NCI-H510A (cell line): ENCODE measurements around the gene NPIPB5.
"Not testable (repeated sequence)": the region's sequence is repeated elsewhere in the genome, so short reads cannot be mapped to it uniquely, and the experiment has no call there.

Source experiments
- DNase-seq: peaks from one replicate; lab custom pipeline; 2025; lab: John Stamatoyannopoulos, UW

NPIPB5 gene

DNA sequence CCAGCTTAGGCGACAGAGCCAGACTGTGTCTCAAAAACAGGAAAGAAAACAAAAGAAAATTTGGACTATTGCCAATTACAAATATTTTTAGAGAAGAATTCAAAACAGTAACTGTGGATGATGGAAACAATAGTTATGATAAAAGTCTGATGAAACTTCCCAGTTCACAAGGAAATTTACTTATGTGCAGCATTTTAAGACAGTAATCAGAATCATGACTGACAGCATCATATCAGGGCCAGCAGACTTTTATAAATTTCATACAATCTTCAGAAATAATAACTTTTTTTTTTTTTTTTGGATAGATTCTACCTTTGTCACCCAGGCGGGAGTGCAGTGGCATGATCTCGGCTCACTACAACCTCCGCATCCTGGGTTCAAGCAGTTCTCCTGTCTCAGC, at the start of gene NPIPB5:
Gene NPIPB5 (plus strand): TSS at position 301 of the 400 bp plus-strand sequence. CDS start 2,911 bp downstream, outside the sequence.
- DNase-seq = not testable (repeated sequence)

DNA sequence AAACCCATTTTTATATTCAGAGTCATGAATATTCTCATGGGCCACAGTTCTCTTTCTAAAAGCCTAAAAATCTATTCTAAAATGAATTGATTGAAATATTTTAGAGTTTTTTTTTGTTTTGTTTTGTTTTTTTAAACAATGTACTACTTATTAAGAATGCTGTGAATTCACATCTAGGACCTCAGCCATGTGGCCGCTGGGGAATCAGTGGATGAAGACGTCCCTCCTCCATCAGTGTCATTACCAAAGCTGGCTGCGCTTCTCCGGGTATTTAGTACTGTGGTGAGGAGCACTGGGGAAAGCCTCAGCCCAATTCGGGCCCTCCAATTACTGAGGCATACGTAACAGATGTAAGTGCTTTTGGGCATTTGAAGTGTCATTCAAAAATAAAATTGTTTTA, 41.8 kb upstream of the NPIPB5 start:
- not testable (repeated sequence) for DNase-seq

DNA sequence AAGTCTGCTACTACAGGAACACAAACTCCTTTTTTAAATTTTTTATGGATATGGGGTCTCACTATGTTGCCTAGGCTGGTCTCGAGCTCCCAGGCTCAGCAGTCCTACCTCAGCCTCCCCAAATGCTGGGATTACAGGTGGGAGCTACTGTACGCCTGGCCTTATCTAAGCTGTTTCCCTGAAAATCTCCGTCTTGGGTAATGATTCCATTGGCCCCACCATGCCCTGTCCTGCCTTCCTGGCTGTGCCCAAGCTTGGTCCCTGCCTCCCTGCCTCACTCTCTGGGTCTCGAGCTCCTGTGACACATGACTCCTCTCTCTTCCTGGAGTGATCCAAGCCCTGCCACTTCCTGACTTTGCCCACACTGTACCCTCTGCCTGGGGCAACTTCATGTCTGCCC, 27.3 kb downstream of the NPIPB5 start:
- DNase-seq = not testable (repeated sequence)

DNA sequence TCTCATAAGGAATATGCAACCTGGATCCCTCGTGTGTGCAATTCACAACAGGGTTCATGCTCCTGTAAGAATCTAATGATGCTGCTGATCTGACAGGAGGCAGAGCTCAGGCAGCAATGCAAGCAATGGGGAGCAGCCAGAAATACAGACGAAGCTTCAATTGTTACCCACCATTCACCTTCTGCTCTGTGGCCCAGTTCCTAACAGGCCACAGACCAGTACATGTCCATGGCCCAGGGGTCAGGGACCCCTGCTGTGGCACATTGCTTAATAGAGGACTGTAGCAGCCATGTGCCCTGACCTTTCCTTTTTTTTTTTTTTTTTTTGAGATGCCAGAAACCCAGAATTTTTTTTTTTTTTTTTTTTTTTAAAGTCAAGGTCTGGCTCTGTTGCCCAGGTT, 34.1 kb downstream of the NPIPB5 start:
- DNase-seq = not testable (repeated sequence)

DNA sequence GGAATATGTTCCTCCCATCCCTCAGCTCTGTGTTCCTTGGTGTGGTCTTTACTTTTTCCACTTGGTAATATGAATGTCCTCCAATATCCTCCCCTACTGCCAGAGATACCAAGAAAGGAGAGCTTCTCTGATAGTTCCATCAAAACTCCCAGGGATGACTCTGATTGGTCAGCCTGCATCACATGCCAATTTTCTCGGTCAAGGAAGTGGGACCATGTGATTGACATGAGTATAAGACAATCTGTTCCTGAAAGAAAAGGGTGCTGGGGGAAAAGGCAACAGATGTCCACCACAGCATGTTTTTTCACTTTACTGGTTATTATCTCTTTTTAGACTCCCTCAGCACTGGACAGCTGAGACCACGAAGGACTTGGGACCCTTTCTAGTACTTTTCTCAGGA, 35.9 kb downstream of the NPIPB5 start:
- not testable (repeated sequence) for DNase-seq

DNA sequence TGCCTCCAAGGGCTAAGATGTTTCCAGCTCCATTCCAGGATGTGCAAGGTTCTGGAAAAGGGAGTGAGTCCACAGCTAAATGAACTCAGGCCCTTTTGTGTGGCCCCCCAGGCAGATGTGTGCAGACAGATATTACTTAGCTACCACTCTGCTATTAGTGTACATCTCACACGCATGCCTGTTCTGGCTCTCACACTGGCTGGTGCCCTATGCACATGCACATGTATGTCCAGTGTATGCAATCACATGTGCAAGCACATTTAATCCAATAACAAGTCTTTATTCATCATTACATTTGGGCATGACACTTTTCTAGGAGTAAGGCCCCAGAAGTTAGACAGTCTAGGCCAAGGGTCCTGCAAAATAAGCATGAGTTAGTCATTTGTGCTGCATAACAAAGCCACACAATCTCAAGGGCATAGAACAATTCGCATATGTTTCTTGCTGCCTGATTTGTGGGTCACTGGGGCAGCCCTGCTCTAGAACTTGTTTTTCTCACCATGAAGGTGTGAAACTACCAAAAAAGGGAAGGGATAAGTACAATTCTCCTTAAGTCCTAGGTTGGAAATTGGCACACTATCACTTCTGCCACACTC, 36.6 kb downstream of the NPIPB5 start:
- not testable (repeated sequence) for DNase-seq

DNA sequence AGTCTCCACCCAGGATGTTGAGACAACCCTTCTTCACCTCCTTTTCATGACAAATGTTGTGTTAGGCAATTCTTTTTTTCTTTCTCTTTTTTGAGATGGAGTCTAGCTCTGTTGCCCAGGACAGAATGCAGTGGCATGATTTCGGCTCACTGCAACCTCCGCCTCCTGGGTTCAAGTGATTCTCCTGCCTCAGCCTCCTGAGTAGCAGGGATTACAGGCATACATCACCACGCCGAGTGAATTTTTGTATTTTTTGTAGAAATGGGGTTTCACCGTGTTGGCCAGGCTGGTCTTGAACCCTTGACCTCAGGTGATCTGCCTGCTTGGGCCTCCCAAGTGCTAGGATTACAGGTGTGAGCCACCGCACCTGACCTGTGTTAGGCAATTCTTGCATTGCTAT, 39.2 kb downstream of the NPIPB5 start:
- DNase-seq = not testable (repeated sequence)

DNA sequence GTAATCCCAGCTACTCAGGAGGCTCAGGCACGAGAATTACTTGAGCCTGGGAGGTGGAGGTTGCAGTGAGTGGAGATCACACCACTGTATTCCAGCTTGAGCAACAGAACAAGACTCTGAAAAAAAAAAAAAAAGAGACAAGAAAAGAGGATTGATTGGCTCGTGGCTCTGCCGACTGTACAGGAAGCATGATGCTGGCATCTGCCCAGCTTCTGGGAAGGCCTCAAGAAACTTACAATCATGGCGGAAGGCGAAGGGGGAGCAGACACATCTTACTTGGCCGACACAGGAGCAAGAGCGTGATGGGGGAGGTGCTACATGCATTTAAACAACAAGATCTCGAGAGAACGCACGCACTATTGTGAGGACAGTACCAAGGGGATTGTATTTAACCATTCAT, 40.5 kb downstream of the NPIPB5 start:
- not testable (repeated sequence) for DNase-seq

DNA sequence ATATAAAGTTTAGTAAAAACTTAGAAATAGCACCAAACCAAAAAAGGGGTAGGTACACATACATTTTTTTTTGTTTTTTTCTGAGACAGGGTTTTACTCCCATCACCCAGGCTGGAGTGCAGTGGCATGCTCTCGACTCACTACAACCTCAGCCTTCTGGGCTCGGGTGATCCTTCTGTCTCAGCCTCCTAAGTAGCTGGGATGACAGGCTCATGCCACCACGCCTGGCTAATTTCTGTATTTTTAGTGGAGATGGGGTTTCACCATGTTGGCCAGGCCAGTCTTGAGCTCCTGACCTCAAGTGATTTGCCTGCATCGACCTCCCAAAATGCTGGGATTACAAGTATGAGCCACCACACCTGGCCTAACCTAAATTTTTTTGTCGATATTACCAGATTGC, 41.0 kb downstream of the NPIPB5 start:
- DNase-seq = not testable (repeated sequence)

DNA sequence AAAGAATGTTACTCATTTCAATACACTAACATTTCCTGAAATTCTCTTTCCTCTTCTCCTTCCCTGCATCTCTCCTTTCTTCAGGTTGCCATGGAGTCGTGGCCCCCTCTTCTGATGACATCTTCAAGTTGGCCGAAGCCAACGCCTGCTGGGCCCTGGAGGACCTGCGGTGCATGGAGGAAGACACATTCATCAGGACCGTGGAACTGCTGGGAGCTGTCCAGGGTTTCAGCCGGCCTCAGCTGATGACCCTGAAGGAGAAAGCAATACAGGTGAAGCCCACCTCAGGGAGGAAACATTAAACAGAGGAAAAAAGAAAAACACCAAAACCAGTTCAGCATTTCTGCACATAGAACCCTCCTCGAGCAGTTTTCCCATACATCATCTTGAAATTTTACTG, 46.1 kb downstream of the NPIPB5 start:
- not testable (repeated sequence) for DNase-seq
